CD14-positive monocyte (primary cell): ENCODE measurements around the gene CLN6. TPM values are rescaled to one million over a fixed set of nuclear protein-coding genes. Genes with fewer than 3 reads are reported as not detected.
"Not testable (repeated sequence)": the region's sequence is repeated elsewhere in the genome, so short reads cannot be mapped to it uniquely, and the experiment has no call there.

Experiments
- DNase-seq, 3 donors: peaks; one replicate each; pipeline ENCODE4 v3.0.0-alpha.2; 2011 to 2022
- H2AFZ ChIP-seq: 2 replicates; pipeline ENCODE4 v1.6.0; 2012; ENCODE audit warnings: mild to moderate bottlenecking, low read depth, low read length, inconsistent platforms; ENCODE audit not compliant: insufficient read depth, poor library complexity, severe bottlenecking
- H3K27ac ChIP-seq, 2 donors: 1 replicate in 1 of 2; 2 replicates in 1 of 2; pipeline ENCODE4 v1.5.1; 2012 to 2013; ENCODE audit warnings: low read length in 2 of 2, control low read depth in 1 of 2, inconsistent platforms in 1 of 2, low read depth in 1 of 2, mild to moderate bottlenecking in 1 of 2
- H3K27me3 ChIP-seq, 2 donors: one replicate each; pipeline versions ENCODE4 v1.6.0 to v1.6.1; 2011 to 2013; ENCODE audit warnings: low read length in 2 of 2; ENCODE audit not compliant: control insufficient read depth in 2 of 2, insufficient read depth in 2 of 2
- H3K36me3 ChIP-seq, 2 donors: replicated peaks in 1 of 2; 1 replicate in 1 of 2; 2 replicates in 1 of 2; pipeline versions ENCODE4 v1.5.1 to v1.6.1; 2012 to 2013; ENCODE audit warnings: low read length in 2 of 2, control low read depth in 1 of 2, inconsistent platforms in 1 of 2, mild to moderate bottlenecking in 1 of 2; ENCODE audit not compliant: insufficient read depth in 2 of 2, control insufficient read depth in 1 of 2
- H3K4me1 ChIP-seq, 2 donors: 1 replicate in 1 of 2; 2 replicates in 1 of 2; pipeline versions ENCODE4 v1.5.1 to v1.6.1; 2012 to 2013; ENCODE audit warnings: low read length in 2 of 2, control low read depth in 1 of 2, inconsistent platforms in 1 of 2, mild to moderate bottlenecking in 1 of 2, moderate library complexity in 1 of 2; ENCODE audit not compliant: insufficient read depth in 2 of 2, control insufficient read depth in 1 of 2
- H3K4me2 ChIP-seq: replicated peaks from 2 replicates; pipeline ENCODE3; 2012; ENCODE audit warnings: low read length, moderate library complexity, mild to moderate bottlenecking; ENCODE audit not compliant: poor library complexity, severe bottlenecking; ENCODE audit errors: extremely low read depth
- H3K4me3 ChIP-seq, 3 experiments: fragments of 200-600 bp in 1 of 3; sonication (generic) in 1 of 3; replicated peaks in 1 of 3; 1 replicate in 2 of 3; 2 replicates in 1 of 3; pipeline ENCODE4 v1.5.1; 2011 to 2013; ENCODE audit warnings: low read length in 3 of 3, mild to moderate bottlenecking in 3 of 3, control low read depth in 2 of 3, low read depth in 2 of 3, inconsistent platforms in 1 of 3, moderate library complexity in 1 of 3
- H3K79me2 ChIP-seq: 2 replicates; pipeline ENCODE4 v1.6.0; 2012; ENCODE audit warnings: mild to moderate bottlenecking, control low read depth, inconsistent platforms, low read length, moderate library complexity; ENCODE audit not compliant: insufficient read depth
- H3K9ac ChIP-seq: 2 replicates; pipeline ENCODE4 v1.6.0; 2017; ENCODE audit warnings: low read length, mild to moderate bottlenecking; ENCODE audit not compliant: insufficient read depth, poor library complexity, severe bottlenecking
- H3K9me3 ChIP-seq, 2 donors: replicated peaks in 1 of 2; 1 replicate in 1 of 2; 2 replicates in 1 of 2; pipeline versions ENCODE4 v1.5.1 to v1.6.1; 2012 to 2013; ENCODE audit warnings: low read length in 2 of 2, control low read depth in 1 of 2; ENCODE audit not compliant: control insufficient read depth in 1 of 2, insufficient read depth in 1 of 2
- H4K20me1 ChIP-seq: 2 replicates; pipeline ENCODE4 v1.6.0; 2012; ENCODE audit warnings: mild to moderate bottlenecking, low read length, control low read depth, moderate library complexity; ENCODE audit not compliant: insufficient read depth
- H3K27ac Mint-ChIP-seq, 7 donors: one replicate each; pipeline ENCODE4 v1.8.0; 2020; ENCODE audit warnings: mild to moderate bottlenecking in 7 of 7, mixed read lengths in 7 of 7, moderate library complexity in 6 of 7, inconsistent platforms in 2 of 7
- H3K27me3 Mint-ChIP-seq, 3 donors: one replicate each; pipeline ENCODE4 v1.8.0; 2021 to 2022; ENCODE audit warnings: low read depth in 3 of 3, mild to moderate bottlenecking in 3 of 3, mixed read lengths in 3 of 3, moderate library complexity in 3 of 3, inconsistent platforms in 1 of 3
- H3K36me3 Mint-ChIP-seq, 2 donors: one replicate each; pipeline ENCODE4 v1.8.0; 2020; ENCODE audit warnings: mixed read lengths in 2 of 2, inconsistent platforms in 1 of 2, mild to moderate bottlenecking in 1 of 2
- H3K4me1 Mint-ChIP-seq: one replicate; pipeline ENCODE4 v1.8.0; 2020; ENCODE audit warnings: mild to moderate bottlenecking, mixed read lengths
- H3K4me3 Mint-ChIP-seq, 2 donors: one replicate each; pipeline ENCODE4 v1.8.0; 2020; ENCODE audit warnings: mild to moderate bottlenecking in 2 of 2, mixed read lengths in 2 of 2, moderate library complexity in 1 of 2
- H3K9me3 Mint-ChIP-seq, 7 donors: one replicate each; pipeline ENCODE4 v1.8.0; 2020 to 2022; ENCODE audit warnings: mixed read lengths in 7 of 7, mild to moderate bottlenecking in 6 of 7, moderate library complexity in 6 of 7, inconsistent platforms in 2 of 7
- CTCF ChIP-seq: fragments of 200-600 bp; IDR thresholded peaks from one replicate; pipeline ENCODE4 v1.8.0; 2022; ENCODE audit warnings: antibody characterized with exemption, mild to moderate bottlenecking
- WGBS: methylation state at CpG from one replicate; pipeline ENCODE4 v1.1.5; 2013; ENCODE audit warnings: missing lambda C conversion rate; ENCODE audit not compliant: insufficient coverage; 5-methylcytosine and 5-hydroxymethylcytosine counted together
- intact Hi-C, 2 donors: fragments of 100-400 bp; cut with micrococcal nuclease; formaldehyde crosslinking; loops; one replicate each; pipeline versions ENCODE4 v1.15.0 to v1.15.1; 2023
- polyA plus RNA-seq, 3 donors: library from polyadenylated mRNA; depleted of rRNA in 1 of 3; unstranded in 2 of 3; stranded (reverse) in 1 of 3; fragments of 300-500 nt in 2 of 3; fragments of >200 nt in 1 of 3; fragmentation: Illumina TruSeq in 2 of 3; gene quantifications; 1 replicate in 2 of 3; 2 replicates in 1 of 3; pipeline ENCODE4 v1.2.3, GENCODE V29; 2012 to 2021

Gene CLN6
- polyA plus RNA-seq, 3 donors = 3.4 to 37.6 (median 4.2) TPM

GRCh38 chr15:68213991-68214837 is 15.3 kb downstream of the CLN6 start:
- H3K4me3 Mint-ChIP-seq = no peak overlapping the region
- no peak overlapping the region for H2AFZ ChIP-seq
- WGBS = over 99% methylated on average over 13 of the region's 17 CpGs
- peak overlapping the region; percentile 18 for H3K4me2 ChIP-seq
- H4K20me1 ChIP-seq = peaks cover 26% of the 10 kb centered on the region
- H3K36me3 ChIP-seq = peaks cover 0 to 35% of the 10 kb centered on the region in 2 donors
- peaks cover 0 to 2% (median 0%) of the 10 kb centered on the region in 3 donors for H3K27me3 Mint-ChIP-seq
- H3K9me3 Mint-ChIP-seq = no peaks in the 10 kb centered on the region
- intact Hi-C loops = no loop called here
- peaks cover 0 to 32% of the 10 kb centered on the region in 2 donors for H3K36me3 Mint-ChIP-seq
- H3K27me3 ChIP-seq = no peaks in the 10 kb centered on the region
- H3K79me2 ChIP-seq = peaks cover 58% of the 10 kb centered on the region
- H3K27ac ChIP-seq = peak overlapping the region; percentile 44 to 73
- no peak for TF ChIP-seq CTCF
- peak overlapping the region in 6 of 7 donors; percentile 18 to 80 (median 48) for H3K27ac Mint-ChIP-seq
- no peak overlapping the region for H3K9ac ChIP-seq
- H3K4me1 Mint-ChIP-seq = peaks cover 33% of the 10 kb centered on the region
- no peak for DNase-seq
- H3K4me1 ChIP-seq = peaks cover 31 to 37% of the 10 kb centered on the region in 2 donors
- no peaks in the 10 kb centered on the region for H3K9me3 ChIP-seq
- no peak overlapping the region for H3K4me3 ChIP-seq

- H3K27me3 Mint-ChIP-seq, intact Hi-C loops, H2AFZ ChIP-seq, H3K9me3 Mint-ChIP-seq, H3K27me3 ChIP-seq, H3K27ac Mint-ChIP-seq, H3K27ac ChIP-seq, H3K9ac ChIP-seq, H3K4me3 ChIP-seq, DNase-seq, H3K4me3 Mint-ChIP-seq, H3K9me3 ChIP-seq, H3K4me2 ChIP-seq: not testable (repeated sequence)
- Histone ChIP-seq H3K36me3 (peaks cover 0 to 33% of the 10 kb centered on the region in 2 donors), H4K20me1 (peaks cover 19% of the 10 kb centered on the region), H3K79me2 (peaks cover 50% of the 10 kb centered on the region), H3K4me1 (peaks cover 34 to 45% of the 10 kb centered on the region in 2 donors)
- WGBS = 95% methylated on average over 3 of the region's 6 CpGs
- Mint-ChIP-seq H3K4me1 (peaks cover 41% of the 10 kb centered on the region), H3K36me3 (peaks cover 0 to 31% of the 10 kb centered on the region in 2 donors)
Measured at GRCh38 chr15:68213491-68213845, 16.1 kb downstream of the CLN6 start.
